HEK293 (cell line): ENCODE results near the gene BLOC1S1.
A peak's percentile ranks its signal among the peaks of the same experiment; 100 is the strongest.

Experiments used
- BCL11A ChIP-seq: fragments of 450-650 bp; formaldehyde crosslinking; IDR thresholded peaks from 2 replicates; pipeline ENCODE4 v1.5.1; 2016; ENCODE audit warnings: low read depth, missing biosample characterization, missing genetic modification characterization
- FEZF1 ChIP-seq: fragments of 450-650 bp; formaldehyde crosslinking; IDR thresholded peaks from 2 replicates; pipeline ENCODE4 v1.5.1; 2016; ENCODE audit warnings: missing biosample characterization, missing genetic modification characterization
- GFI1B ChIP-seq: fragments of 450-650 bp; formaldehyde crosslinking; IDR thresholded peaks from 2 replicates; pipeline ENCODE4 v1.5.1; 2016; ENCODE audit warnings: missing biosample characterization, missing genetic modification characterization
- GLI4 ChIP-seq: fragments of 450-650 bp; formaldehyde crosslinking; IDR thresholded peaks from 2 replicates; pipeline ENCODE4 v1.5.1; 2016; ENCODE audit warnings: missing biosample characterization, missing genetic modification characterization
- HIC1 ChIP-seq: fragments of 450-650 bp; formaldehyde crosslinking; IDR thresholded peaks from 2 replicates; pipeline ENCODE4 v1.5.1; 2016; ENCODE audit warnings: missing biosample characterization, missing genetic modification characterization
- IKZF3 ChIP-seq: fragments of 450-650 bp; IDR thresholded peaks from 2 replicates; pipeline ENCODE4 v1.5.0; 2018; ENCODE audit warnings: missing biosample characterization, mild to moderate bottlenecking, missing genetic modification characterization, moderate library complexity
- RBAK ChIP-seq: fragments of 450-650 bp; formaldehyde crosslinking; IDR thresholded peaks from 2 replicates; pipeline ENCODE4 v1.5.1; 2016; ENCODE audit warnings: missing biosample characterization, missing genetic modification characterization
- TRIM28 ChIP-seq: IDR thresholded peaks from 2 replicates; pipeline ENCODE4 v1.6.1; 2011; ENCODE audit warnings: low read length, control low read depth, borderline replicate concordance
- TSHZ1 ChIP-seq: fragments of 450-650 bp; formaldehyde crosslinking; IDR thresholded peaks from 2 replicates; pipeline ENCODE4 v1.5.1; 2016; ENCODE audit warnings: missing biosample characterization, missing genetic modification characterization, borderline replicate concordance
- YY1 ChIP-seq: fragments of 450-650 bp; formaldehyde crosslinking; IDR thresholded peaks from 2 replicates; pipeline ENCODE4 v1.5.1; 2018; ENCODE audit warnings: missing biosample characterization, missing genetic modification characterization
- ZBTB1 ChIP-seq: fragments of 450-650 bp; formaldehyde crosslinking; IDR thresholded peaks from 2 replicates; pipeline ENCODE4 v1.5.1; 2016; ENCODE audit warnings: missing biosample characterization, missing genetic modification characterization
- ZBTB26 ChIP-seq: fragments of 450-650 bp; formaldehyde crosslinking; optimal IDR thresholded peaks from 2 replicates; pipeline ENCODE3; 2016; ENCODE audit warnings: missing biosample characterization, mild to moderate bottlenecking, missing genetic modification characterization
- ZNF114 ChIP-seq: fragments of 450-650 bp; formaldehyde crosslinking; IDR thresholded peaks from 2 replicates; pipeline ENCODE4 v1.5.0; 2017; ENCODE audit warnings: missing biosample characterization, missing genetic modification characterization
- ZNF133 ChIP-seq: fragments of 450-650 bp; formaldehyde crosslinking; IDR thresholded peaks from 2 replicates; pipeline ENCODE4 v1.5.1; 2016; ENCODE audit warnings: missing biosample characterization, missing genetic modification characterization
- ZNF155 ChIP-seq: fragments of 450-650 bp; formaldehyde crosslinking; IDR thresholded peaks from 2 replicates; pipeline ENCODE4 v1.5.1; 2016; ENCODE audit warnings: missing biosample characterization, missing genetic modification characterization
- ZNF214 ChIP-seq: fragments of 450-650 bp; formaldehyde crosslinking; IDR thresholded peaks from 2 replicates; pipeline ENCODE4 v1.5.1; 2017; ENCODE audit warnings: missing biosample characterization, mild to moderate bottlenecking, missing genetic modification characterization, borderline replicate concordance
- ZNF423 ChIP-seq: fragments of 450-650 bp; formaldehyde crosslinking; IDR thresholded peaks from 2 replicates; pipeline ENCODE4 v1.5.1; 2016; ENCODE audit warnings: missing biosample characterization, missing genetic modification characterization
- ZNF501 ChIP-seq: fragments of 450-650 bp; formaldehyde crosslinking; IDR thresholded peaks from 2 replicates; pipeline ENCODE4 v1.5.1; 2016; ENCODE audit warnings: missing biosample characterization, missing genetic modification characterization
- ZNF514 ChIP-seq: fragments of 450-650 bp; formaldehyde crosslinking; IDR thresholded peaks from 2 replicates; pipeline ENCODE4 v1.5.1; 2016; ENCODE audit warnings: missing biosample characterization, missing genetic modification characterization
- ZNF530 ChIP-seq: fragments of 450-650 bp; formaldehyde crosslinking; IDR thresholded peaks from 2 replicates; pipeline ENCODE4 v1.5.1; 2016; ENCODE audit warnings: low read depth, missing biosample characterization, missing genetic modification characterization
- ZNF544 ChIP-seq: fragments of 450-650 bp; formaldehyde crosslinking; IDR thresholded peaks from 2 replicates; pipeline ENCODE4 v1.5.0; 2017; ENCODE audit warnings: missing biosample characterization, missing genetic modification characterization
- ZNF580 ChIP-seq: fragments of 450-650 bp; formaldehyde crosslinking; IDR thresholded peaks from 2 replicates; pipeline ENCODE4 v1.5.1; 2016; ENCODE audit warnings: missing biosample characterization, missing genetic modification characterization
- ZNF629 ChIP-seq: fragments of 450-650 bp; formaldehyde crosslinking; IDR thresholded peaks from 2 replicates; pipeline ENCODE4 v1.5.1; 2017; ENCODE audit warnings: missing biosample characterization, missing genetic modification characterization
- ZNF658 ChIP-seq: fragments of 450-650 bp; formaldehyde crosslinking; IDR thresholded peaks from 2 replicates; pipeline ENCODE4; 2016; ENCODE audit warnings: missing biosample characterization, missing genetic modification characterization
- ZNF701 ChIP-seq: fragments of 450-650 bp; formaldehyde crosslinking; IDR thresholded peaks from 2 replicates; pipeline ENCODE4 v1.5.1; 2016; ENCODE audit warnings: missing biosample characterization, missing genetic modification characterization
- ZSCAN5A ChIP-seq: fragments of 450-650 bp; formaldehyde crosslinking; IDR thresholded peaks from 2 replicates; pipeline ENCODE4 v1.5.1; 2016; ENCODE audit warnings: missing biosample characterization, missing genetic modification characterization

BLOC1S1 gene

GRCh38 chr12:55738123-55739024 lies 22.5 kb downstream of the BLOC1S1 start (continued):
- TF ChIP-seq ZNF514 = no peak
- no peak for TF ChIP-seq TSHZ1 (tag by site-specific recombination)
- no peak for TF ChIP-seq TRIM28
- TF ChIP-seq ZNF544 (tag by site-specific recombination) = no peak
- no peak for TF ChIP-seq ZNF658 (tag by site-specific recombination)
- no peak for TF ChIP-seq GFI1B
- no peak for TF ChIP-seq ZNF133 (tag by site-specific recombination)
- no peak for TF ChIP-seq BCL11A
- TF ChIP-seq RBAK (tag by site-specific recombination) = no peak
- TF ChIP-seq ZBTB26 (tag by site-specific recombination) = no peak
- TF ChIP-seq ZNF701 (tag by site-specific recombination) = no peak
- no peak for TF ChIP-seq FEZF1 (tag by site-specific recombination)
- no peak for TF ChIP-seq IKZF3 (tag by site-specific recombination)
- TF ChIP-seq ZNF114 (tag by site-specific recombination) = no peak
- no peak for TF ChIP-seq ZSCAN5A (tag by site-specific recombination)
- no peak for TF ChIP-seq ZNF423 (tag by site-specific recombination)
- TF ChIP-seq HIC1 (tag by site-specific recombination) = peak; percentile 86
- TF ChIP-seq ZNF214 (tag by site-specific recombination) = no peak
- TF ChIP-seq ZNF580 (tag by site-specific recombination) = no peak
- no peak for TF ChIP-seq ZBTB1
- no peak for TF ChIP-seq ZNF155 (tag by site-specific recombination)
- no peak for TF ChIP-seq GLI4 (tag by site-specific recombination)
- no peak for TF ChIP-seq ZNF530
- no peak for TF ChIP-seq ZNF629 (tag by site-specific recombination)
- TF ChIP-seq YY1 (tag by site-specific recombination) = 0 out of 2 replicates have a peak, but pooled peaks have one; percentile 72
- TF ChIP-seq ZNF501 = peak; percentile 24; the same call in 1 of the 2 replicates
